ENCODE measurements around the gene LCE7A.

DNA sequence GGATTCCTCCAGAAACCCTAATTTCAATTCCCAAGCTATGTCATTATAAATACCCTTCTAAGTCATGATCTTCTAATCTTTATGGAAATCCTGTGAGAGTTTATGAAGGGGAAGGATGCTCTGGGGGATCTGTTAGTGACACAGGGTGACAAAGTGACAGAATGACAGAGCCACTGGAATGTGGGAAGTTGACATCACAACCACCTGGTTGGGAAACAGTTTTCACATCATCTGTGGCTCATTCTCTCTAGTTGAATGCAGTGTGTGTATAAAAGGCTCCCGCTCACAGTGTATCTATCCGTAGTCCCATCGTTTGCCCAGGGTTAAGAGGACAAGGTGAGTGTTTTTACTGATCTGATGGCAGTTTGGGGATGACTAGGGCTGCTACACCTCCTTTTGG, at the start of gene LCE7A:
- TF ChIP-seq, protein P1, sequence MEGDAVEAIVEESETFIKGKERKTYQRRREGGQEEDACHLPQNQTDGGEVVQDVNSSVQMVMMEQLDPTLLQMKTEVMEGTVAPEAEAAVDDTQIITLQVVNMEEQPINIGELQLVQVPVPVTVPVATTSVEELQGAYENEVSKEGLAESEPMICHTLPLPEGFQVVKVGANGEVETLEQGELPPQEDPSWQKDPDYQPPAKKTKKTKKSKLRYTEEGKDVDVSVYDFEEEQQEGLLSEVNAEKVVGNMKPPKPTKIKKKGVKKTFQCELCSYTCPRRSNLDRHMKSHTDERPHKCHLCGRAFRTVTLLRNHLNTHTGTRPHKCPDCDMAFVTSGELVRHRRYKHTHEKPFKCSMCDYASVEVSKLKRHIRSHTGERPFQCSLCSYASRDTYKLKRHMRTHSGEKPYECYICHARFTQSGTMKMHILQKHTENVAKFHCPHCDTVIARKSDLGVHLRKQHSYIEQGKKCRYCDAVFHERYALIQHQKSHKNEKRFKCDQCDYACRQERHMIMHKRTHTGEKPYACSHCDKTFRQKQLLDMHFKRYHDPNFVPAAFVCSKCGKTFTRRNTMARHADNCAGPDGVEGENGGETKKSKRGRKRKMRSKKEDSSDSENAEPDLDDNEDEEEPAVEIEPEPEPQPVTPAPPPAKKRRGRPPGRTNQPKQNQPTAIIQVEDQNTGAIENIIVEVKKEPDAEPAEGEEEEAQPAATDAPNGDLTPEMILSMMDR (IDR thresholded peaks at IDR 0.05 in 4 of 5, conservative IDR thresholded peaks at IDR 0.05 in 1 of 5): no peak
- TF ChIP-seq POLR2A (IDR thresholded peaks at IDR 0.05): no peak
